ENCODE measurements around the gene SLC35F3. TPM values are rescaled to one million over a fixed set of nuclear protein-coding genes. Genes with fewer than 3 reads are reported as not detected.

The SLC35F3 gene
- total RNA-seq, 1 experiment from 2014 or later: not detected

GRCh38 chr1:233935297-233935868 lies 30.9 kb downstream of the SLC35F3 start:
- no peak overlapping the region for H3K4me3 Mint-ChIP-seq (ENCODE audit: unreplicated experiment)
- no peaks in the 10 kb centered on the region for H3K36me3 ChIP-seq (ENCODE audit: control insufficient read depth, insufficient read depth, low read length)
- no peak for DNase-seq
- H3K27me3 ChIP-seq (replicated peaks; ENCODE audit: control insufficient read depth, insufficient read depth, low read length): no peaks in the 10 kb centered on the region; the same call in 1 of the 2 replicates
- no peak for TF ChIP-seq CTCF (IDR thresholded peaks at IDR 0.05; ENCODE audit: insufficient read depth in 1 of 2, low read depth in 1 of 2, low read length in 1 of 2, severe bottlenecking in 1 of 2, unreplicated experiment in 1 of 2)
- H3K27me3 Mint-ChIP-seq (ENCODE audit: insufficient read depth, unreplicated experiment): peaks cover 13% of the 10 kb centered on the region
- BruUV-seq (replicated peaks): no TSS peak
- H3K4me3 ChIP-seq (ENCODE audit: low read depth, low read length): no peak overlapping the region
- H3K36me3 Mint-ChIP-seq (ENCODE audit: insufficient read depth, unreplicated experiment): no peaks in the 10 kb centered on the region
- H3K4me1 Mint-ChIP-seq (ENCODE audit: low read depth, unreplicated experiment): no peaks in the 10 kb centered on the region
- no peak overlapping the region for H3K27ac Mint-ChIP-seq (ENCODE audit: unreplicated experiment)
- POLR2A ChIA-PET: no interaction called here
- H3K9me3 Mint-ChIP-seq (ENCODE audit: unreplicated experiment): no peaks in the 10 kb centered on the region
- H3K4me1 ChIP-seq: no peaks in the 10 kb centered on the region
- no peaks in the 10 kb centered on the region for H3K9me3 ChIP-seq
- intact Hi-C loops (cut with micrococcal nuclease; ENCODE audit: unreplicated experiment): no loop called here
- CTCF ChIA-PET: interaction anchor here (0.6 to 1.3 kb wide), 2 partner anchors 136 to 495 kb away, joined by 3 to 10 read pairs; no protein-coding TSS in a partner anchor

GRCh38 chr1:233936422-233936821 lies 31.9 kb downstream of the SLC35F3 start:
- Histone ChIP-seq H3K9me3 (no peaks in the 10 kb centered on the region), H3K27me3 (replicated peaks; ENCODE audit: control insufficient read depth, insufficient read depth, low read length) (no peaks in the 10 kb centered on the region; the same call in 1 of the 2 replicates), H3K4me1 (no peaks in the 10 kb centered on the region), H3K36me3 (ENCODE audit: control insufficient read depth, insufficient read depth, low read length) (no peaks in the 10 kb centered on the region), H3K4me3 (ENCODE audit: low read depth, low read length) (no peak overlapping the region)
- ChIA-PET POLR2A (no interaction called here), CTCF (no interaction called here)
- H3K27me3 Mint-ChIP-seq (ENCODE audit: insufficient read depth, unreplicated experiment): peaks cover 13% of the 10 kb centered on the region
- DNase-seq: no peak
- no peak overlapping the region for H3K4me3 Mint-ChIP-seq (ENCODE audit: unreplicated experiment)
- H3K9me3 Mint-ChIP-seq (ENCODE audit: unreplicated experiment): no peaks in the 10 kb centered on the region
- no peaks in the 10 kb centered on the region for H3K4me1 Mint-ChIP-seq (ENCODE audit: low read depth, unreplicated experiment)
- intact Hi-C loops (cut with micrococcal nuclease; ENCODE audit: unreplicated experiment): no loop called here
- TF ChIP-seq CTCF (IDR thresholded peaks at IDR 0.05; ENCODE audit: insufficient read depth in 1 of 2, low read depth in 1 of 2, low read length in 1 of 2, severe bottlenecking in 1 of 2, unreplicated experiment in 1 of 2): no peak
- BruUV-seq (replicated peaks): no TSS peak
- H3K36me3 Mint-ChIP-seq (ENCODE audit: insufficient read depth, unreplicated experiment): no peaks in the 10 kb centered on the region
- H3K27ac Mint-ChIP-seq (ENCODE audit: unreplicated experiment): no peak overlapping the region

- TF ChIP-seq CTCF (IDR thresholded peaks at IDR 0.05; ENCODE audit: insufficient read depth in 1 of 2, low read depth in 1 of 2, low read length in 1 of 2, severe bottlenecking in 1 of 2, unreplicated experiment in 1 of 2): no peak
- no peak overlapping the region for H3K4me3 ChIP-seq (ENCODE audit: low read depth, low read length)
- no peaks in the 10 kb centered on the region for H3K36me3 ChIP-seq (ENCODE audit: control insufficient read depth, insufficient read depth, low read length)
- BruUV-seq (replicated peaks): no TSS peak
- H3K27me3 ChIP-seq (replicated peaks; ENCODE audit: control insufficient read depth, insufficient read depth, low read length): no peaks in the 10 kb centered on the region; the same call in 1 of the 2 replicates
- no peaks in the 10 kb centered on the region for H3K9me3 ChIP-seq
- no peaks in the 10 kb centered on the region for H3K4me1 ChIP-seq
- Mint-ChIP-seq H3K4me3 (ENCODE audit: unreplicated experiment) (no peak overlapping the region), H3K4me1 (ENCODE audit: low read depth, unreplicated experiment) (no peaks in the 10 kb centered on the region), H3K27me3 (ENCODE audit: insufficient read depth, unreplicated experiment) (peaks cover 11% of the 10 kb centered on the region), H3K27ac (ENCODE audit: unreplicated experiment) (no peak overlapping the region), H3K36me3 (ENCODE audit: insufficient read depth, unreplicated experiment) (no peaks in the 10 kb centered on the region), H3K9me3 (ENCODE audit: unreplicated experiment) (no peaks in the 10 kb centered on the region)
- CTCF ChIA-PET: no interaction called here
- DNase-seq: no peak
- POLR2A ChIA-PET: no interaction called here
- intact Hi-C loops (cut with micrococcal nuclease; ENCODE audit: unreplicated experiment): no loop called here
Observed at GRCh38 chr1:233936842-233937241, 32.4 kb downstream of the SLC35F3 start.
